Regular cardiac myocyte (primary cell): ENCODE measurements around the gene SLC27A6. TPM values are rescaled to one million over a fixed set of nuclear protein-coding genes. Genes with fewer than 3 reads are reported as not detected.

Experiments used
- total RNA-seq: library from RNA; depleted of rRNA; stranded (reverse); fragments of >200 nt; gene quantifications from 2 replicates; pipeline ENCODE4 v1.2.3, GENCODE V29; 2014

Gene SLC27A6, protein sequence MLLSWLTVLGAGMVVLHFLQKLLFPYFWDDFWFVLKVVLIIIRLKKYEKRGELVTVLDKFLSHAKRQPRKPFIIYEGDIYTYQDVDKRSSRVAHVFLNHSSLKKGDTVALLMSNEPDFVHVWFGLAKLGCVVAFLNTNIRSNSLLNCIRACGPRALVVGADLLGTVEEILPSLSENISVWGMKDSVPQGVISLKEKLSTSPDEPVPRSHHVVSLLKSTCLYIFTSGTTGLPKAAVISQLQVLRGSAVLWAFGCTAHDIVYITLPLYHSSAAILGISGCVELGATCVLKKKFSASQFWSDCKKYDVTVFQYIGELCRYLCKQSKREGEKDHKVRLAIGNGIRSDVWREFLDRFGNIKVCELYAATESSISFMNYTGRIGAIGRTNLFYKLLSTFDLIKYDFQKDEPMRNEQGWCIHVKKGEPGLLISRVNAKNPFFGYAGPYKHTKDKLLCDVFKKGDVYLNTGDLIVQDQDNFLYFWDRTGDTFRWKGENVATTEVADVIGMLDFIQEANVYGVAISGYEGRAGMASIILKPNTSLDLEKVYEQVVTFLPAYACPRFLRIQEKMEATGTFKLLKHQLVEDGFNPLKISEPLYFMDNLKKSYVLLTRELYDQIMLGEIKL
- total RNA-seq = under 0.01 TPM in 1 of 2 replicates, not detected in the other

DNA sequence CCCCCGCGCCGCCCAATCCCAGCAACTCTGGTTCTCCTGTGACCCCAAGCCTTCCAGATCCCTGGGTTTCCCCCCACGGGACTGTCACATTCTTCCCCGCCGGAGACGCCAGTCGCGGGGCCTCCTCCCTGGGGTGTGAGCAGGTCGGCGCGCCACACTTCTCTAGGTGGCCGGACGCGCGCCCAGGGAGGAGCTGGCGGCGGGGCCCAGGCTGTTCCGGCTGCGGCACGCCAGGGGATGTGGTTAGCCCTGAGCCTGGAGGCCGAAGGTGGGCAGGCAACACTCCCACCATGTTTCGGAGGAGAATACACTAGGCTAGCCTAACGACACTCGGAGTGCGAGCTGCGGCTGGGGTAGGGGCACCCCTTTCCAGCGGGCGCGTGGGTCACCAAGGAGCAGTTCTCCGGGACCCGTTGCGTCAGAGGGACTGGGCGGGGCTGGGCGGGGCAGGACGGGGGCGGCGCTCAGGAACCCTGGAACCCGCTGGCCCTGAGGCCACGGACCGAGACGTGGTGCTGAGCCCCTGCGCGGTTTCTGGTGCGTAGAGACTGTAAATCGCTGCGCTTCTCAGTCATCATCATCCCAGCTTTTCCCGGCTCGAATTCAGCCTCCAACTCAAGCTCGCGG lies at the start of gene SLC27A6:
TSS of gene SLC27A6 (plus strand) at position 478 of the 627 bp plus-strand sequence. CDS start 650 bp downstream, outside the sequence.

Other genes with a start within 250 kb of the SLC27A6 start
- gene ISOC1, start 129.3 kb downstream of the SLC27A6 start, total RNA-seq = 20.0 and 32.6 TPM in 2 replicates